Tongue (tissue), 2 donors: ENCODE data around the gene ARHGAP18. TPM values are rescaled to one million over a fixed set of nuclear protein-coding genes. Genes with fewer than 3 reads are reported as not detected.
A peak's percentile ranks its signal among the peaks of the same experiment; 100 is the strongest.

Experiments
- DNase-seq: peaks from one replicate; pipeline ENCODE4 v3.0.0-alpha.2; 2015
- total RNA-seq: library from RNA; depleted of rRNA; stranded (reverse); fragments of >200 nt; gene quantifications from one replicate; pipeline ENCODE4 v1.2.3, GENCODE V29; 2014

The ARHGAP18 gene
- total RNA-seq = 19.1 TPM

- DNase-seq = peak; percentile 95
Observed at GRCh38 chr6:129709769-129710449, at the start of gene ARHGAP18. ARHGAP18 (minus strand) TSS chr6:129710177; CDS start chr6:129710136, 41 bp downstream.

- no peak for DNase-seq
Observed at GRCh38 chr6:129755787-129756186, 45.8 kb upstream of the ARHGAP18 start.

DNA sequence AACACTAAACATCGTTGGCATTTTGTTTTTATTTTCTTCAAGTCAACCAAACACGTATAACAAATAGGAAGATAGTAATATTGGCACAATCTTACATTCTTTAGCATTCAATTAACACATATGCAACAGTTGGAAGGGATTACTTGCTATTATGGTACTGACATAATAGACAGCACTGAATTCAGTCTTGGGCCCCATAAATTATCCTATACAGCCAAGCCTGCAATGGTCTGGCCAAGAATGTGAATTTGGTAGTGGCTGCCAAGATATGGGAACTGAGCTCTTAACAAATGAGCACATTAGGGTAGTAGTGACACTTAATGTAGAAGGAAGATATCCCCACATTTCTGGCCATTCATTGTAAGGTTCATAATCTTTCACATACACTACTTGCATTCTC lies 44.8 kb upstream of the ARHGAP18 start:
- peak; percentile 27 for DNase-seq

DNA sequence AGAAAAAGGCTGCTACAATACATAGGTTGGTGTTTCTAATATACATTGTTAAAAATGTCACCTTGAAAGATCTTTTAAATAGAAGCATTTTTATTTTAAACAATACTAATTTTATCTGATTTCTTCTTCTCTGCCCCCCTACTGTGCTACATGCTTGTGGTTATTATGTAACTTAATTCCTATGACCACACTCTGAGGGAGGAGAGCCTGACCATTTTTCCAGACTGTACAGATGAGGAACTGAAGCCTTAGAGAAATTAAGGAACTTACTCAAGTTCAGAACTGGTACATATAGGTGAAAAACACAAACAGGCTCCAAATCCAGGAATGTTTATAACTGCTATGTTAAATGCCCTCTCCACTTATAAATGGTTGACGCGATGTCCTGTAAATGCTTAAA lies 43.4 kb upstream of the ARHGAP18 start:
- DNase-seq = no peak

DNA sequence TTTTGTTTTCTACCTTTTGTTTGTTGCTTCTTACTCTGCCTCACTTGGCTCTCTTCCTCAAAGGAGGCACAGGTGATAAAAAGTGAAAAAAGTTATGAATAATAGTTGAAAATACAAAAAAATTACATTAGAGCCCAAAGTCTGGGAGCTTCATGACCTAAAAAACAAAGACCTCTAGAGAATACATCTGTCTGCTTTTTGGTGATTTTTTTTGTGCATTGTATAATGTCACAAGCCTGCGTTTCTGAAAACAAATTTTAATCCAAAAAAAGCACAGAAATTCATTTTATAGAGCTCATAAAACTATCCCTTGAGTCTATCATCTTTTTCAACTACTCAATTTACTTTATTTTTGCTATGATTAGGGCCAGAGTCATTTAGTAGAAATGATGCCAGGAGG lies 41.4 kb upstream of the ARHGAP18 start:
- no peak for DNase-seq

GRCh38 chr6:129750360-129750759 lies 40.4 kb upstream of the ARHGAP18 start:
- no peak for DNase-seq

DNA sequence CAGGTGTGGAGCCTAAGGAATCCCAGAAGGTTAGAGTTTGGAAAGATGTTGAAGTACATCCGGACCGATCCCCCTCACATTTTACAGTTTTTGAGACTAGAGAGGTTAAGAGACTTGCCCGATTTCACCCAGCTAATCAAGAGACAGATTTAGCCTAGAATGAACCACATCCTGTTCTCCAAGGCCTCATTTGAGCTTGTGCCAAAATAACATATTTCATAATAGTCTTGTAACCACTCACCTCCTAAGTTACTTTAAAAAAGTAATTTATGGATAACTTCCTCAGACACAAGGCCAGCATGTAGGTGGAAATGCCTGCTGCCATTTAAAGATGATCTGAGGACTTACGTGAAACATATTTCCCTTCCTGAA lies 39.8 kb upstream of the ARHGAP18 start:
- peak; percentile 16 for DNase-seq

DNA sequence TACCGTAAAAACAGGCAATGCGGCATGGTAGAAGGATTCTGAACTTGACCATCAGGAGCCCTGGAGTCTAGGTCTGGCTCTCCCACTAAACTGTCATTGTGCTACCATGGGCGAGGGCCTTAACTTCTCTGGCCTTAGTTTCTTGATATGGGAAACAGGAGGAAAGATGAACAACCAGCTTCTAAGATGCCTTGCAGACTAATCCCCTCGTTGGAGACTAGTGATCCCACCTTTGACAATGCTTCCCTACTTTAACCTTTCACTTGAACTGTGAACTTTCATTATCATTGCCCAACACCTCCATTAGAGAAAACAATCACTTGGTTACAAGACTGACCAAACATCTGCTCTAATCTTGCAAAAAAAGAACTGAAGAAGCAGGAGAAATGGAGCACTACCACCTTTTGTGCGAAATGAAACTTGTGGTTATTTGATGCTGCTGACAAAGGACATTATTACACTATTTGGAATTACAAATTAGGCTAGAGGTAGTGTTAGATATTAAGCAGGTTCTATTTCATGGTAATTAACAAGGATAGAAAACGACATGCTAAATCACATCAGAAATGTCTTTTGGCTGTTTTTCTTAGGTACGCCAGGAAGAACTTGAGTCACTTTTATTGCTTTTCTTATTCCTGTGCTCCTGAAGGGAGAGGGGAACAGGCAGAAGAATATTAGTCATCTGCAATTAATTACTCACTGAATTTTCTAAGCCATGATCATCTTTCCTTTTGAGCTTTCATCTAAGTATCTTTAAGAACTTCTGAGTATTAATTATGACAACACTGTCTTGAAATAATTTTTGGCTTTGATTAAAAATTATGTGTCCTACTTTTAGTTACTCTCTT lies 39.1 kb upstream of the ARHGAP18 start:
- DNase-seq = no peak

DNA sequence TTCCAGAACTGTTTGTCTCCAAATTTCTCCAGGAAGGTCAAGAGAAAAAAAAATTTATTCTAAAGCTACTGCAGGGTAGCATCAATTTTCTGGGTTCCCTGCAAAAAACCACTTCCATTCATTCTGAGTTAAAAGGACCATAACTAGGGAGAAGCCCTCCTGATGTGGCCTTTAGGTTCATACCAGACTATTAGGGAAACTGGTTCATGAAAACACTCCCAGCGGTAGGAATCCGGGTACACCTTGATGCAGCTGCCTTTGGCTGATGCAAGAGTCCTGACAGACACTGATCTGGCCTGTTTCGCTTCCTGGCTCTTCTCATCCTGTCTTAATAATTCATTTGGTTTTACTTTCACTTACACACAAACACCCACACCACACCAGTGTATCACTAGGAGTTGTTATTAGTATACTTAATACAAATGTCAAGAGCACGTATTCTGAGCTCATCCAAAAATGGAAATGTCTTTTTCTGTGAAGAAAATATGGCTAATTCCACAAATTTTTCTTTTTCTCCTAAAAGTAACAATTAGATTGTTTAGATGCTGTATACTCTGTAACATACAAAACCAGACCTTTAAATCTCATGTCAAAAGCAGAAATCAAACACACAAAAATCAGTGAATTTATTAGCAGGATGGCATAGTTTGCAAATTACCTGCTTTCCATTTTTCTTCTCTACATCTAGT lies 38.4 kb upstream of the ARHGAP18 start:
- DNase-seq = no peak

GRCh38 chr6:129747588-129748112 lies 37.7 kb upstream of the ARHGAP18 start:
- no peak for DNase-seq

GRCh38 chr6:129744880-129745237 lies 34.9 kb upstream of the ARHGAP18 start:
- DNase-seq = no peak

DNA sequence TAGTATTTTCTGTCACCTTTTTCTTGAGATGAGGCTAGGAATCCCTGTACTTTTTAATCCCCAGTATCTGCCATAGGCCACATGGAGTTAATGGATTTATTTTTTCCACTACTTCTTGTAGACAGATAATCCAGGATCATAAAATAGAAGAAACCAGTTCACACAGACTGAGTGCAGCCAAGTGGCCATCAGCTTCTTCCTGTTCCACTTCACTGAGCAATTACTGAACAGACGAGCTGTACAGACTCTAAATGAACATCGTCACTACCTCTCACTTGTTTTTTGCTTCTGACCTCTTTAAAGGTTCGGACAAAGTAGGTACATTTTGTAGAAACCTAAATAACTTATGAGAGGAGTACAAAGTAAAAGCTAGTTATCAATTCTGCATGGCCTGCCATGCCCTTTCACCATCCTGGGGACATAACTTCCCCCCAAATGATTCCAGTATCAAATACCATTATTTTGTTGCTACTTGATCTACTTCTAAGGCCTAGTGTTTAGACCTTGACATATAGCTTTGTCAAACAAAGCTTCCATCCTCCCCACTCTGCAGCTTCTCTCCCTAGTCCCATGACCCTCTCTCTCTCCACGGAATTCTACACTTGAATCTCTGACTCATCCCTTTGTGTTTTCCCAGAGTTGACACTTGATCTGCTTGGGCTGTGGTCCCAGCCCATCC lies 34.4 kb upstream of the ARHGAP18 start:
- DNase-seq = peak; percentile 44

- no peak for DNase-seq
Observed at GRCh38 chr6:129740013-129740412, 30.0 kb upstream of the ARHGAP18 start.

GRCh38 chr6:129736105-129736504 lies 26.1 kb upstream of the ARHGAP18 start:
- no peak for DNase-seq

DNA sequence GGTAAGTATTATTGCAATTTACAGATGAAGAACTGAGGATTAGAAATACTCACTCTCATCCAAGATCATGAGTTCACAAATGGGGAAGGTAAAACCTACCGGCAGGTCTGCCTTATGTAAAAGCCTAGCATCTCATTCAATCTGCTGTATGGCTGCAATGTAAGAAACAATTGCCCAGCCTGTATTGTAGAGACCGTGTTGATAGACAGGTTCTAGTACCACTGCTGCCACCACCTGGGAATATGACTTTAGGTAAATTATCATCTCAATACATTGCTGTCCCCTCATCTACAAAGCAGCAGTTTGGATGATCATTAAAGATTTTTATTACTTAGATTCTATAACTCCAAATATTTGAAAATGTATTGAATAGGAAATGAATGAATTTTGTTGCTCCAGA lies 23.3 kb upstream of the ARHGAP18 start:
- no peak for DNase-seq

GRCh38 chr6:129732542-129732941 lies 22.6 kb upstream of the ARHGAP18 start:
- DNase-seq = no peak

GRCh38 chr6:129732034-129732433 lies 22.1 kb upstream of the ARHGAP18 start:
- no peak for DNase-seq

- DNase-seq = no peak
Observed at GRCh38 chr6:129731428-129731827, 21.5 kb upstream of the ARHGAP18 start.

DNA sequence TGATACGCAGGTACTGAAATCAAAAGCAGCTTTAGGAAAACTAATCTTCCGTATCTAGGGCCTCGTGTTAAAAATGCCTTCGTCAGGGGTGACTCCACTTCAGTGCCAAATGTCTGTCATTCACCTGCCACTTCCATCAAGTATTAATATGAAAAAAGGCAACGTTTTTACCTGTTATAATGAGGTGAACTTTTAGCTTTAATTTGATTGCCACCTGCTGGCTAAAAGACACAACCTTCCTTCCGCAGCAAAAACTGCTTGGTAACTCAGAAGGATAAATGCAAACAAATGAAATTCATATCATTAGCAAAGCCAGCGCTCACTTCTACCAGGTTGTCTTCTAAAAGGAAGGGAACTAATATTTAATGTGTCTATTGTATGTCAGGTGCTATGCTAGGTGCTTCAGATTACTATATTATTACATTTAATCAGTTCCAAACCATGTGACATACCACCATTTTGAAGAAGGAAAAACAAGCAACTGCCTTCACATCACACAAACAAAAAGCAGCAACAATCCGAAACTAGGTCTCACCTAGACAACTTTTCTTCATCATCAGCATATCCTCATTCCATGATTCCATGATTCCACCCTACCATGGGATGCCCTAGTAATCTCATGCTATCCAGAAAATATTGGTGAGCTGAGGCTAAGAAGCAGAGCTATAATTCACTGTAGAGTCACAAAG lies 20.6 kb upstream of the ARHGAP18 start:
- DNase-seq = peak; percentile 47

- no peak for DNase-seq
Observed at GRCh38 chr6:129726650-129727049, 16.7 kb upstream of the ARHGAP18 start.

DNA sequence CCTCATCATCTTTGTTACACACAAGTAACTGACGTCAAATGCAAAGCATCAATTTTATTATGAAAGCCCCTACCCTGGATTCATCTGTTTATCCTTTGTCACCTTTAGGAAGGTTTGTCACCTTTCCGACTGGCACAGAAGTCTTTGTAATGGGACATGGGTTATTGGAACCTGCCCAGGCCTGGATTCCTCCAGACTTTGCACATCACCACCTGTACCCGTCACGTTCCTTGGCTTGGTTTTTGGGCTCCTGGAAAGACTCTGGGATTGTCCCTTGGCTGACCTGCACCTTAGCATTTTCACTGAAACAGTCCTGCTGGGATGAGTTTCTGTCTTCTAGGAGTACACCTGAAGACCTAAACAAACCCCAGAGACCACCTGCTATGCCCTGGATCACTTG lies 15.4 kb upstream of the ARHGAP18 start:
- no peak for DNase-seq

DNA sequence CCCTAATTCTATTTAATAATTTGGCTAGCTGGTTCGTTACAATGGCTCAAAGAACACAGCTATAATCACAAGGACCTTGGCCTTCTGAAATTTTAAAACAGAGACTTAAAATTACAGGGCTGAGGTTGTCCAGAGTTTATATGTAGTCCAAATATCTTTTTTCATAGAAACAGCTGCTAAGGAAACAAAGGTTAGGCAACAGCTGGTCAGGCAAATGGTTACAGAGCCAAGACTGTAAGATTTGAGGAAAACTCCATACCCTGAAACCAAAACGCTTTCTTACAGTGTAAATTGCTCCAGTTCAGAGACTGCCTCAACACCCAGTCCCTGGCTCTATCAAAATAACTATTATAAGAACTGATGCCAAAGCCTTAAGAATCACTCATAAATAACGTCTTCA lies 9.7 kb upstream of the ARHGAP18 start:
- DNase-seq = peak; percentile 74
